GM21723 (cell line): ENCODE measurements around the gene SIKE1.
"Not testable (repeated sequence)": the region's sequence is repeated elsewhere in the genome, so short reads cannot be mapped to it uniquely, and the experiment has no call there.

Experiments used
- ATAC-seq: cut with Tn5 transposase; IDR thresholded peaks from one replicate; pipeline ENCODE4 v1.9.1; 2021; ENCODE audit warnings: mild to moderate bottlenecking, moderate library complexity; ENCODE audit not compliant: unreplicated experiment

Gene SIKE1

DNA sequence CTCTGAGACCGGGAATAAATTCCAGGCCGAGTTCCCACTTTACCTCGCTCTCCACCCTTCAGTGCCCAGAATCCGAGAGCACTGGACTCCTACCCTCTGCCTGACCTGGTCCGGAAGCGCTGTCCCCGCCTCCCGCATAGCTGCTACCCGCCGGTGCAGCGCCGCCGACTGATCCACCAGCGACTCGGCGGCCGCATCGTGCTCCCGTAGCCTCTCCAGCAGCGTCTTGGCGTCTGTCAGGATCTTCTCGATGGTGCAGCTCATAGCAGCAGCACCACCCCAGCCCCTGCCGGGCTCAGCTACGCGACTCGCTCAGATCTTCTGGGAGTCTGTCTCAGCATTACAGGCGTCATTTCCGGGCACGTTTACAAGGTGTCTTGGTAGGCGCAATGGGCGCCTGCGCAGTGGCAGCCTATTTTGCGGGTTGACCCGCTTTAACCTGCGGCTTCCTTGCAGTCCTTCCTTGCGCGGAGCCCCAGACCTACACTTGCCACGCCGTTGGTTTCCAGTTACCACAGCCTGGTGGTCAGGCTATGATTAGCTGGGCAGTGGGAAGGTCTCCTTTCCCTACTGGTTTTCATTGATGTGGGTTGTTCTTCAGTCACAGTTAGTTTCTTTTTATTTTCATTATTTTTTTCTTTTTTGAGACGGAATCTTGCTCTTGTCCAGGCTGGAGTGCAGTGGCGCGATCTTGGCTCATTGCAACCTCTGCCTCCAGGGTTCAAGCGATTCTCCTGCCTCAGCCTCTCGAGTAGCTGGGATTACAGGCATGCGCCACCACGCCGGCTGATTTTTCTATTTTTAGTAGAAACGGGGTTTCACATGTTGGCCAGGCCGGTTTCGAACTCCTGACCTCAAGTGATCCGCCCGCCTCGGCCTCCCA is at the start of gene SIKE1:
Gene SIKE1 (minus strand): TSS at position 342 of the 883 bp plus-strand sequence. CDS start 78 bp downstream, at position 264.
- ATAC-seq = peak; percentile 99

GRCh38 chr1:114830075-114830474 is 49.6 kb upstream of the SIKE1 start:
- not testable (repeated sequence) for ATAC-seq

DNA sequence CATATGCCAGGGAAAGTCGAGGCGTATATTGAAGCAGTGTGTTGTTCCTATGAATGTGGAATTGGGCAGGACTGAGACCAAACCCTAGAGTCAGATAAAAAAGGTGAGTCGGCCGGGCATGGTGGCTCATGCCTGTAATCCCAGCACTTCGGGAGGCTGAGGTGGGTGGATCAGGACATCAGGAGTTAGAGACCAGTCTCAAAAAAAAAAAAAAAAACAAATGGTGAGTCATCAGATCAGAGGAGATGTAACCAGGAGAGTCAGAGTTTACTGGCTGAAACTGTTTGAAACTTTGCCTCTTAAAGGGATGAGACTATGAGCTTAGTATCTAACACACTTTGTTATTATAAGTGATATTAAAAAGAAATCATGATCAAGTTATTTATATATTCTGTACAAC is 47.8 kb upstream of the SIKE1 start:
- ATAC-seq = no peak

DNA sequence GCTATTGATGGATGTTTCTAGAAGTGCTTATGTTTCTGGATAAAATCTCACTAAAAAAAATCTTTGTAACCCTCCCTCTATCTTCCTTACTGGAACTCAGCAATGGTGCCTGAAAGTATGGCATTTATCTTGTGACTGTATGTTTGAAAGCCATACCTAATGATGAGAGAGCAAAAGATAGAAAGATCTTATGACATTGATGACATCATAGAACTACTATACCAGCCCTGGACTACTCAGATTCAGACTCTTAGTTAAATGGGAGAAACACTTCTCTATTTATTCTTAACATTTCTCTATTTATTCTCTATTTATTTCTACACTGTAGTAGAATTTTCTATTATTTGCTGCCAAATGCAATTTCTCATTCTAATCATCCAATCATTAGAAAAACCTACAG is 41.5 kb upstream of the SIKE1 start:
- ATAC-seq = no peak

- ATAC-seq = no peak
Observed at GRCh38 chr1:114820392-114820791, 39.9 kb upstream of the SIKE1 start.

DNA sequence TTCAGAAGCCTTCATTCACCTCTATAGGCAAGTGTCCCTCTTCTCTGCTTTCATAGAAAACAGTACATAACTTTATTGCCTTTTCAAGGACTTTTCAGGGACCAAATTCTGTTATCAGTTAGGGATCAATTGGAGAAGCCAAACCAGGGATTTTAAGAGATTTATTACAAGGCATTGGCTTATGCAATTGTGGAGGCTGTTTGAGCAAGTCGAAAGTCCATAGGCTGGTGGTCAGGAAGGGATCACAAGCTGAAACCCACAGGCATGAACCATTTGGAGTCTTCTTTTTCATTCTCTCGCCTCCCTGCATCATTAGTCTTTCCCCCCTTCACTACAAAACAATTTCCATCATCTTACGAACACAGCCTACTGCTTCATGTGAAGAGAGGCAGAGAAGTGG is 39.4 kb upstream of the SIKE1 start:
- no peak for ATAC-seq

- not testable (repeated sequence) for ATAC-seq
Observed at GRCh38 chr1:114804449-114804848, 24.0 kb upstream of the SIKE1 start.

DNA sequence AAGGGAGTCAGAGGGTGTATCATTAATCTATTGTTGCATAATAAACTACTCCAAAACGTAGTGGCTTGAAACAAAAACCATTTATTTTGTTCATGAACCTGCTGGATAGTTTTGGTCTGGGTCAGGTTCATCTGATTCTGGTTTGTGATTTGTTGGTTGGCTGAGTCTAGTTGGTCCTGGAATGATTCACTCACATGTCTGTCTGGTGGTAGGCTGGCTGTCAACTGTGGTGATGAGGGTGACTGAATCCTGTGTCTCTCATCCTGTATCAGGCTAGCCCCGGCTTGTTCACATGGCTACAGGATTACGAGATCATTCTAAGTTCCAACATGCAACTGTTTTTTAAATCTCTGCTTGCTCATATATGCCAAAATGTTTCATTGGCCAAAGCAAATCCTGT is 22.5 kb upstream of the SIKE1 start:
- ATAC-seq = no peak

DNA sequence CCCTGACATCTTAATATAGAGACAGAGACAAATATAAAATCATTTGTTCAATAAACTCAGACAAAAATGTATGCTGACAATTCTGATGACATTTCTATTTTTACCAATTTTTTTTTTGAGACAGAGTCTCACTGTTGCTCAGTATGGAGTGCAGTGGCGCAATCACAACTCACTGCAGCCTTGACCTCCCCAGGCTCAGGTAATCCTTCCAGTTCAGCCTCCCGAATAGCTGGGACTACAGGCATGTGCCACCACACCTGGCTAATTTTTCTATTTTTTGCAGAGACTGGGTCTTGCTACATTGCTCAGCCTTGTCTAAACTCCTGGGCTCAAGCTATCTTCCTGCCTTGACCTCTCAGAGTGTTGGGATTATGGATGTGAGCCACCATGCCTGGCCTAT is 13.6 kb upstream of the SIKE1 start:
- ATAC-seq = no peak

- not testable (repeated sequence) for ATAC-seq
Observed at GRCh38 chr1:114790581-114790980, 10.1 kb upstream of the SIKE1 start.

- ATAC-seq = not testable (repeated sequence)
Observed at GRCh38 chr1:114786440-114786839, 6.0 kb upstream of the SIKE1 start.

DNA sequence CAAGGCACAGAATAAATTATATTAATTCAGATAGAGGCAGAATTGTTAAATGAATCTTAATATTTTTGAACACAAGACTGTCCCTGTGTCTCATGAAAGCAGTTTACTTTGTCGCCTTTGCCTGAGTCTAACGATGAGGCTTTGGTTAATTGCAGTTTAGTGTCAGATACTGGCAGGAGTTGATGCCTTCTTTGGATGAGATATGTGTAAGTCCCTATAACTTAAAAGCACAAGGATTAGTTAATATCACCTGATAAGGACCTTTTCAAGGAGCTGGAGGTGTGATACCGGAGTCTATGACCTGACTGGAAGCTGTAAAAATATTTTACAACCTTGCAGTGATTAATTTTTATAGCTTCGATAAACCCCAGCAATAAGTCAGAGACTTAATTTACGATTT is 2.0 kb upstream of the SIKE1 start:
- no peak for ATAC-seq

GRCh38 chr1:114779722-114780121 is 763 bp downstream of the SIKE1 start:
- no peak for ATAC-seq

DNA sequence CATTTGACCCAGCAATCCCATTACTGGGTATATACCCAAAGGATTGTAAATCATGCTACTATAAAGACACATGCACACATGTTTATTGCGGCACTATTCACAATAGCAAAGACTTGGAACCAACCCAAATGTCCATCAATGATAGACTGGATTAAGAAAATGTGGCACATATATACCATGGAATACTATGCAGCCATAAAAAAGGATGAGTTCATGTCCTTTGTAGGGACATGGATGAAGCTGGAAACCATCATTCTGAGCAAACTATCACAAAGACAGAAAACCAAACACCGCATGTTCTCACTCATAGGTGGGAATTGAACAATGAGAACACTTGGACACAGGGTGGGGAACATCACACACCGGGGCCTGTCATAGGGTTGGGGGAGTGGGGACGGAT is 3.8 kb downstream of the SIKE1 start:
- not testable (repeated sequence) for ATAC-seq

DNA sequence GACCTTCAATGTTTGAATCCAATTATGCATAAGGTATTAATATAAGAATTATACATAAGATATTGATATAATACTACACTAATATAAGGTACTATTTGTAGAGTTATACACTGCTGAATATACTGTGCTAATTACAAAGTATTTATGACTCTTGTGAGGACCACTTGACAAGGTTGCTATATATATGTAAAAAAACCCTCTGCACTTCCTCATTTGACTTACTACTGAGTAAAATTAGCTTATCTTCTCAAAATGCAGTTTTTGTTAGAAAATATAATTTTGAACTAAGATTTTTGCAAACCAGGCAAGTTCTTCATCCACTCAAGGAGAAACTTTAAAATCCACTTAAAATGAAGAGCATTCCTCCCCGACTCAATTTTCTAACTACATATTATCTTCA is 8.5 kb downstream of the SIKE1 start:
- ATAC-seq = no peak

DNA sequence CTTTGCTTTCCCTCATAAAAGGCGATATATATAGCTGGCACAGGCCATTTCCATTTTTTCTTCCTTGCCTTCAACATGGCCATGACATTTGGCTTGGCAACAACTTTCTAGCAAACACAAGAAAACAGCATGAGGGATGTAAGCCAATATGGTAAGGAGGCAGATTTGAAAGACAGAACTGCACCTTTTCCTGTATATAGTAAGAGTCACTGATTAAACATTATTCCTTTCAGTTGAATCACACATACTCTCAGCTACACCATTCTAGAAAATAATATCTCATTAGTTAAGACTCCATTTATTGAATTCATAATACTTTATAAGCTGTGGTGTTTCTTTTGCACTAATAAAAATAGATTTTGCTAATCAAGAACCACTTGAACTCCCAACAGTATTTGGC is 9.5 kb downstream of the SIKE1 start:
- no peak for ATAC-seq

DNA sequence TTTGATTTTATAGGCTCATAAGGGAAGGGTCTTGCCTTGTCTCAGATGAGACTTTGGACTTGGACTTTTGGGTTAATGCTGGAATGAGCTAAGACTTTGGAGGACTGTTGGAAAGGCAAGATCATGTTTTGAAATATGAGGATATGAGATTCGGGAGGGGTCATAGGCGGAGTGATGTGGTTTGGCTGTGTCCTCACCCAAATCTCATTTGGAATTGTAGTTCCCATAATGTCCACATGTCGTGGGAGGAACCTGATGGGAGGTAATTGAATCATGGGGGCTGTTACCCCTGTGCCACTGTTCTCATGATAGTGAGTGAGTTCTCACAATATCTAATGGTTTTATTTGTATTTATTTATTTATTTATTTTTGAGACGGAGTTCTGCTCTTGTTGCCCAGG is 15.8 kb downstream of the SIKE1 start:
- no peak for ATAC-seq

DNA sequence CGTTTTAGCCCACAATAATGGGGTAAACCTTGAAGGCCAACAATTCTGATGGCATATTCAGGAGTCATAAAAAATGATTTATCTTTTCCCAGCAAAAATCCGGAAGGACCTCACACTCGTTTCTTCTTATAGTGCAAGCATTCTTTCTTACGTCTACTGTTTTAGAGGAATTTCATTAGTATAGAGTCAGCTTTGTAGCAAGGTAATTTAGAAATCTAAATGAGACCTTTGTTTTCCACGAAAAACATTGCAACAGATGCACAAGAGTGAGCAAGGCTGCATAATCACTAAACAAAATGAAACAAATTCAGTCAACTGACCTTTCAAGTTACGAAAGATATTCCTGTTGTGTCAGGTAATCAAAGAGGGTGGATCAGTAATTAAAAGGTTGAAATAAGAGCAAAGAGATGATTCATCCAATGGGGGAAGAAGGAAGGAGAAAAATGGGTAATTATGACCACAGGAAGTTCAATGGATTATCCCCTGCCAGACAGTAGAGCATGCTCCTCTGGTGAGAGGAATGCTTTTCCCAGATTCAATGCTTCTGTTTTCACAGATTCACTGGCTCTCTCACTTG is 22.1 kb downstream of the SIKE1 start:
- ATAC-seq = no peak

DNA sequence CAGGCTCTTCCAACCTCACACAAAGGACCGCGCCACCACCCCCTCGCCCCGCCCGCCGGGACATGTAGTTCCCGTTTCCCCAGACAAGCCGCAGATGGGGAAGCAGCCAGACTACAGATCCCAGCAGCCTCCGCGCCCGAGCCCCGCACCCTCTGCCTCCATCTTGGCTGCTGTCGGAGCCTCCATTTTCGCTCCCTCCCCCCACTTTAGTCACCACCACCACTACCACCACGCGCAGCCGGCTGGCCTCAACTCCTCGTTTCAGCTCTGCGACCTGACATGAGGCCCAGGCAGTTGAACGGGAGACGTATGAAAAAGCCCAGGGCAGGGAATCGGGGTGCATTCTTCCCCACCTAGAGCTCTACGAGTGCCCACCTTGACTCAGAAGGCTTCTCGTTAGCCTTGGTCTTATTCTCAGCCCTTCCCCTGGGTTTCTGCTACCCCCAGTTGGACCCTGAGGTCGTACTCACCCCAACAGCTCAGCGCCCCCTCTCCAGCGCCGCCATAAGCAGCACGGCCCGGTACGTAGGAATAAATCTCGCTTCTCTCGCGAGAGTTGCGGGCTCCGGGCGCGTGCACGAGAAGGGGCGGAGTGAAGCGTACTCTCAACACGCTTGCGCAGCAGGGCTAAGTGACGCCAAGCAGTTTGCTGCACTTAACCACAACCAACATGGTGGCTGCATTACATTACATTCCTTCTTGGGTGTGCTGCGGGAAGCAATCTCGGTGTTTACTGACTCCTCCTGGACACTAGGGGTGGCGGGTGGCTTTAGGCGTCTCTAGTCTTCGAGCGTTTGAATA is 22.8 kb downstream of the SIKE1 start, which contains the start of gene CSDE1:
Gene CSDE1 (minus strand): TSS at position 530 of the 801 bp plus-strand sequence. CDS start 18,094 bp downstream, outside the sequence.
- ATAC-seq = peak; percentile 81

- ATAC-seq = no peak
Observed at GRCh38 chr1:114756949-114757454, 23.5 kb downstream of the SIKE1 start.
